Tibial artery (tissue), 4 donors: ENCODE data around the gene POR.

ENCODE experiments used
- DNase-seq, 2 donors: peaks; one replicate each; pipeline ENCODE4 v3.0.0-alpha.2; 2019
- H3K27ac ChIP-seq, 2 donors: fragments of 200-600 bp; sonication (generic) in 1 of 2; 1 replicate in 1 of 2; 2 replicates in 1 of 2; pipeline ENCODE4 v1.5.1; 2018 to 2019; ENCODE audit warnings: mild to moderate bottlenecking in 1 of 2
- H3K27me3 ChIP-seq, 2 donors: fragments of 200-600 bp; sonication (generic) in 1 of 2; one replicate each; pipeline versions ENCODE4 v1.5.1 to v1.6.0; 2016 to 2019
- H3K36me3 ChIP-seq, 3 donors: fragments of 200-600 bp; sonication (generic) in 2 of 3; one replicate each; pipeline ENCODE4 v1.5.1; 2016 to 2019; ENCODE audit warnings: mild to moderate bottlenecking in 2 of 3
- H3K4me1 ChIP-seq, 4 donors: fragments of 200-600 bp; sonication (generic) in 2 of 4; 1 replicate in 3 of 4; 2 replicates in 1 of 4; pipeline ENCODE4 v1.5.1; 2016 to 2019
- H3K4me3 ChIP-seq, 2 donors: fragments of 200-600 bp; sonication (generic) in 1 of 2; 1 replicate in 1 of 2; 2 replicates in 1 of 2; pipeline ENCODE4 v1.5.1; 2018 to 2019; ENCODE audit warnings: mild to moderate bottlenecking in 2 of 2
- H3K9me3 ChIP-seq, 3 donors: fragments of 200-600 bp; sonication (generic) in 1 of 3; one replicate each; pipeline ENCODE4 v1.5.1; 2016 to 2019
- CTCF ChIP-seq, 2 experiments: fragments of 200-600 bp in 1 of 2; fragments of 450-650 bp in 1 of 2; IDR thresholded peaks; one replicate each; pipeline ENCODE4 v1.5.1; 2017 to 2019; ENCODE audit warnings: antibody characterized with exemption in 2 of 2, mild to moderate bottlenecking in 1 of 2, moderate library complexity in 1 of 2
- intact Hi-C: fragments of 100-400 bp; cut with DNase I; formaldehyde crosslinking; loops from one replicate; pipeline ENCODE4 v1.15.0; 2023; ENCODE audit warnings: low total_unique reads

The POR gene

GRCh38 chr7:75985009-75985517 lies 70.1 kb downstream of the POR start:
- TF ChIP-seq CTCF (IDR thresholded peaks at IDR 0.05) = no peak
- intact Hi-C loops = no loop called here
- Histone ChIP-seq H3K4me3 (no peak overlapping the region), H3K36me3 (peaks cover 37 to 84% (median 82%) of the 10 kb centered on the region in 3 donors), H3K27me3 (no peaks in the 10 kb centered on the region), H3K4me1 (peaks cover 0 to 12% (median 11%) of the 10 kb centered on the region in 4 donors), H3K27ac (no peak overlapping the region), H3K9me3 (no peaks in the 10 kb centered on the region)
- peak in 1 of 2 donors; percentile 65 for DNase-seq

GRCh38 chr7:75985518-75986146 lies 70.7 kb downstream of the POR start:
- Histone ChIP-seq H3K27me3 (no peaks in the 10 kb centered on the region), H3K9me3 (no peaks in the 10 kb centered on the region), H3K4me3 (no peak overlapping the region), H3K36me3 (peaks cover 33 to 78% (median 77%) of the 10 kb centered on the region in 3 donors), H3K27ac (peak overlapping the region in 1 of 2 donors; percentile 13), H3K4me1 (peaks cover 0 to 17% (median 14%) of the 10 kb centered on the region in 4 donors)
- TF ChIP-seq CTCF (IDR thresholded peaks at IDR 0.05) = no peak
- peak in 1 of 2 donors; percentile 73 for DNase-seq
- intact Hi-C loops = no loop called here

- H3K4me3 ChIP-seq = no peak overlapping the region
- peak overlapping the region in 1 of 2 donors; percentile 13 for H3K27ac ChIP-seq
- no peak for TF ChIP-seq CTCF (IDR thresholded peaks at IDR 0.05)
- H3K36me3 ChIP-seq = peaks cover 33 to 72% (median 70%) of the 10 kb centered on the region in 3 donors
- peaks cover 0 to 21% (median 14%) of the 10 kb centered on the region in 4 donors for H3K4me1 ChIP-seq
- H3K9me3 ChIP-seq = no peaks in the 10 kb centered on the region
- DNase-seq = peak in 1 of 2 donors; percentile 66
- intact Hi-C loops = no loop called here
- no peaks in the 10 kb centered on the region for H3K27me3 ChIP-seq
Observed at GRCh38 chr7:75986147-75986781, 71.3 kb downstream of the POR start.

GRCh38 chr7:75987026-75987804 lies 72.3 kb downstream of the POR start:
- Histone ChIP-seq H3K27ac (peak overlapping the region in 1 of 2 donors; percentile 13), H3K9me3 (no peaks in the 10 kb centered on the region), H3K27me3 (no peaks in the 10 kb centered on the region), H3K4me1 (peaks cover 0 to 30% (median 18%) of the 10 kb centered on the region in 4 donors), H3K4me3 (no peak overlapping the region), H3K36me3 (peaks cover 33 to 70% (median 66%) of the 10 kb centered on the region in 3 donors)
- no peak for TF ChIP-seq CTCF (IDR thresholded peaks at IDR 0.05)
- DNase-seq = peak in 1 of 2 donors; percentile 67
- intact Hi-C loops = no loop called here

GRCh38 chr7:75987805-75988567 lies 73.0 kb downstream of the POR start:
- no peaks in the 10 kb centered on the region for H3K27me3 ChIP-seq
- H3K36me3 ChIP-seq = peaks cover 33 to 66% (median 61%) of the 10 kb centered on the region in 3 donors
- no peaks in the 10 kb centered on the region for H3K9me3 ChIP-seq
- H3K27ac ChIP-seq = peak overlapping the region in 1 of 2 donors; percentile 3
- intact Hi-C loops = no loop called here
- no peak overlapping the region for H3K4me3 ChIP-seq
- no peak for TF ChIP-seq CTCF (IDR thresholded peaks at IDR 0.05)
- peak in 1 of 2 donors; percentile 70 for DNase-seq
- peaks cover under 1 to 38% (median 22%) of the 10 kb centered on the region in 4 donors for H3K4me1 ChIP-seq
